Breast epithelium (tissue), 3 donors: ENCODE measurements around the gene RAMP1.

Source experiments
- POLR2A ChIP-seq: fragments of 450-650 bp; IDR thresholded peaks from one replicate; pipeline ENCODE4 v1.6.1; 2016; ENCODE audit warnings: antibody characterized with exemption, mild to moderate bottlenecking, moderate library complexity
- POLR2AphosphoS5 ChIP-seq, 3 donors: sonication (generic); formaldehyde crosslinking; IDR thresholded peaks; one replicate each; pipeline ENCODE4 v1.6.1; 2017; ENCODE audit warnings: antibody characterized with exemption in 3 of 3
- TF ChIP-seq, protein P1 (sequence below), 3 donors: fragments of 450-650 bp; IDR thresholded peaks; one replicate each; pipeline ENCODE4 v1.5.1; 2016 to 2017; ENCODE audit warnings: antibody characterized with exemption in 3 of 3, mild to moderate bottlenecking in 3 of 3, moderate library complexity in 3 of 3

- TF ChIP-seq POLR2A (no peak), POLR2AphosphoS5 (IDR thresholded peaks at IDR 0.05) (no peak)
- TF ChIP-seq, protein P1, sequence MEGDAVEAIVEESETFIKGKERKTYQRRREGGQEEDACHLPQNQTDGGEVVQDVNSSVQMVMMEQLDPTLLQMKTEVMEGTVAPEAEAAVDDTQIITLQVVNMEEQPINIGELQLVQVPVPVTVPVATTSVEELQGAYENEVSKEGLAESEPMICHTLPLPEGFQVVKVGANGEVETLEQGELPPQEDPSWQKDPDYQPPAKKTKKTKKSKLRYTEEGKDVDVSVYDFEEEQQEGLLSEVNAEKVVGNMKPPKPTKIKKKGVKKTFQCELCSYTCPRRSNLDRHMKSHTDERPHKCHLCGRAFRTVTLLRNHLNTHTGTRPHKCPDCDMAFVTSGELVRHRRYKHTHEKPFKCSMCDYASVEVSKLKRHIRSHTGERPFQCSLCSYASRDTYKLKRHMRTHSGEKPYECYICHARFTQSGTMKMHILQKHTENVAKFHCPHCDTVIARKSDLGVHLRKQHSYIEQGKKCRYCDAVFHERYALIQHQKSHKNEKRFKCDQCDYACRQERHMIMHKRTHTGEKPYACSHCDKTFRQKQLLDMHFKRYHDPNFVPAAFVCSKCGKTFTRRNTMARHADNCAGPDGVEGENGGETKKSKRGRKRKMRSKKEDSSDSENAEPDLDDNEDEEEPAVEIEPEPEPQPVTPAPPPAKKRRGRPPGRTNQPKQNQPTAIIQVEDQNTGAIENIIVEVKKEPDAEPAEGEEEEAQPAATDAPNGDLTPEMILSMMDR (IDR thresholded peaks at IDR 0.05) = no peak
Measured at GRCh38 chr2:237885111-237885930, 25.9 kb downstream of the RAMP1 start.
